Natural killer cell (primary cell): Measurements from ENCODE around the gene SLC37A3. TPM values are rescaled to one million over a fixed set of nuclear protein-coding genes. Genes with fewer than 3 reads are reported as not detected.
A peak's percentile ranks its signal among the peaks of the same experiment; 100 is the strongest.

Experiments
- ATAC-seq, 3 donors: fragments of 150-1000 bp in 2 of 3; fragments of 200-7000 bp in 1 of 3; cut with Tn5 transposase; 1 replicate in 1 of 3; 2 replicates in 2 of 3; pipeline ENCODE4 v1.10.0; 2021; ENCODE audit warnings: mild to moderate bottlenecking in 2 of 3, moderate library complexity in 2 of 3
- DNase-seq, 2 donors: peaks; one replicate each; pipeline versions ENCODE4 v3.0.0 to v3.0.0-alpha.2; 2013 to 2021; ENCODE audit warnings: mixed read lengths in 1 of 2
- H3K27ac ChIP-seq: one replicate; pipeline ENCODE4 v1.5.1; 2013; ENCODE audit warnings: mild to moderate bottlenecking, low read length
- H3K27me3 ChIP-seq: one replicate; pipeline ENCODE4 v1.6.1; 2013; ENCODE audit warnings: low read length; ENCODE audit not compliant: control insufficient read depth, insufficient read depth
- H3K36me3 ChIP-seq: one replicate; pipeline ENCODE4 v1.6.1; 2013; ENCODE audit warnings: low read length; ENCODE audit not compliant: control insufficient read depth, insufficient read depth
- H3K4me1 ChIP-seq: one replicate; pipeline ENCODE4 v1.6.1; 2013; ENCODE audit warnings: low read length; ENCODE audit not compliant: control insufficient read depth, insufficient read depth
- H3K4me3 ChIP-seq: one replicate; pipeline ENCODE4 v1.5.1; 2013; ENCODE audit warnings: low read length
- H3K9me3 ChIP-seq: one replicate; pipeline ENCODE4 v1.6.1; 2013; ENCODE audit warnings: low read length; ENCODE audit not compliant: control insufficient read depth, insufficient read depth
- H3K27ac Mint-ChIP-seq, 2 donors: one replicate each; pipeline ENCODE4 v1.8.0; 2022; ENCODE audit warnings: mild to moderate bottlenecking in 2 of 2, mixed read lengths in 2 of 2, moderate library complexity in 1 of 2
- H3K27me3 Mint-ChIP-seq, 2 donors: one replicate each; pipeline ENCODE4 v1.8.0; 2022; ENCODE audit warnings: low read depth in 2 of 2, mixed read lengths in 2 of 2
- H3K36me3 Mint-ChIP-seq: one replicate; pipeline ENCODE4 v1.8.0; 2022; ENCODE audit warnings: mixed read lengths
- H3K4me1 Mint-ChIP-seq, 2 donors: one replicate each; pipeline ENCODE4 v1.8.0; 2022; ENCODE audit warnings: mixed read lengths in 2 of 2
- H3K4me3 Mint-ChIP-seq: one replicate; pipeline ENCODE4 v1.8.0; 2022; ENCODE audit warnings: mild to moderate bottlenecking, moderate library complexity, mixed read lengths
- H3K9me3 Mint-ChIP-seq, 2 donors: one replicate each; pipeline ENCODE4 v1.8.0; 2022; ENCODE audit warnings: mixed read lengths in 2 of 2
- CTCF ChIP-seq: fragments of 200-600 bp; IDR thresholded peaks from one replicate; pipeline ENCODE4 v1.8.0; 2022; ENCODE audit warnings: antibody characterized with exemption
- WGBS: methylation state at CpG from one replicate; pipeline ENCODE4 v1.1.7; 2013; ENCODE audit warnings: missing lambda C conversion rate; ENCODE audit not compliant: insufficient coverage; 5-methylcytosine and 5-hydroxymethylcytosine counted together
- intact Hi-C: fragments of 100-400 bp; cut with micrococcal nuclease; formaldehyde crosslinking; loops from one replicate; pipeline ENCODE4 v1.14.2; 2022
- total RNA-seq, 4 donors: library from RNA; stranded (reverse); fragments of 120-200 nt in 1 of 4; gene quantifications; one replicate each; pipeline versions ENCODE4 v1.2.3 to v1.2.4, GENCODE V29; 2013 to 2022

Gene SLC37A3
- total RNA-seq, 3 donors from 2014 or later (not counting 1 experiment from before 2014, with no cell fraction given), result 19.1 to 26.4 (median 24.5) TPM

- WGBS, result 79% methylated on average over 10 of the region's 10 CpGs
- no peak for ATAC-seq
- Histone ChIP-seq H3K4me3 (no peak overlapping the region), H3K4me1 (peaks cover 20% of the 10 kb centered on the region), H3K27ac (no peak overlapping the region), H3K27me3 (no peaks in the 10 kb centered on the region), H3K9me3 (no peaks in the 10 kb centered on the region), H3K36me3 (no peaks in the 10 kb centered on the region)
- H3K4me3 Mint-ChIP-seq, result peak overlapping the region; percentile 81
- no peak for DNase-seq
- H3K9me3 Mint-ChIP-seq, result no peaks in the 10 kb centered on the region
- H3K27ac Mint-ChIP-seq, result peak overlapping the region in 1 of 2 donors; percentile 88
- no peaks in the 10 kb centered on the region for H3K36me3 Mint-ChIP-seq
- H3K27me3 Mint-ChIP-seq, result no peaks in the 10 kb centered on the region
- no peak for TF ChIP-seq CTCF
- intact Hi-C loops, result no loop called here
- peaks cover 18 to 24% of the 10 kb centered on the region in 2 donors for H3K4me1 Mint-ChIP-seq
Measured at GRCh38 chr7:140398821-140399220, 491 bp upstream of the SLC37A3 start.

- no peak overlapping the region for H3K4me3 ChIP-seq
- Mint-ChIP-seq H3K9me3 (no peaks in the 10 kb centered on the region), H3K36me3 (no peaks in the 10 kb centered on the region), H3K4me1 (peaks cover 13 to 19% of the 10 kb centered on the region in 2 donors), H3K27ac (no peak overlapping the region), H3K27me3 (no peaks in the 10 kb centered on the region), H3K4me3 (no peak overlapping the region)
- no peak for ATAC-seq
- H3K36me3 ChIP-seq, result no peaks in the 10 kb centered on the region
- H3K4me1 ChIP-seq, result peaks cover 33% of the 10 kb centered on the region
- H3K27me3 ChIP-seq, result no peaks in the 10 kb centered on the region
- DNase-seq, result no peak
- WGBS, result 97% methylated on average over 12 of the region's 12 CpGs
- intact Hi-C loops, result no loop called here
- H3K27ac ChIP-seq, result no peak overlapping the region
- TF ChIP-seq CTCF, result no peak
- H3K9me3 ChIP-seq, result no peaks in the 10 kb centered on the region
Measured at GRCh38 chr7:140393756-140394306, 4.5 kb downstream of the SLC37A3 start.

- H3K27me3 ChIP-seq, result no peaks in the 10 kb centered on the region
- H3K4me1 ChIP-seq, result peaks cover 22% of the 10 kb centered on the region
- H3K4me3 ChIP-seq, result no peak overlapping the region
- Mint-ChIP-seq H3K36me3 (no peaks in the 10 kb centered on the region), H3K4me3 (no peak overlapping the region), H3K9me3 (no peaks in the 10 kb centered on the region), H3K27me3 (no peaks in the 10 kb centered on the region), H3K27ac (no peak overlapping the region), H3K4me1 (peaks cover 7% of the 10 kb centered on the region in 2 donors)
- intact Hi-C loops, result no loop called here
- DNase-seq, result no peak
- no peaks in the 10 kb centered on the region for H3K36me3 ChIP-seq
- no peak overlapping the region for H3K27ac ChIP-seq
- 76% methylated on average over 1 of the region's 1 CpG for WGBS
- no peaks in the 10 kb centered on the region for H3K9me3 ChIP-seq
- no peak for TF ChIP-seq CTCF
- no peak for ATAC-seq
Measured at GRCh38 chr7:140391634-140392033, 6.7 kb downstream of the SLC37A3 start.
